BLaER1 treated with 17β-estradiol and CSF1 and Interleukin-3, amounts not matched to agents 10 nM and 100 nM (cell line): ENCODE measurements around the gene SPTBN4.

Experiments
- H3K27ac ChIP-seq, 11 experiments: shearing (Covaris generic); formaldehyde crosslinking; 2 replicates each; pipeline ENCODE4 v1.8.1; 2022
- H3K27me3 ChIP-seq, 11 experiments: shearing (Covaris generic); formaldehyde crosslinking; 2 replicates each; pipeline ENCODE4 v1.8.1; 2022
- H3K36me3 ChIP-seq, 11 experiments: shearing (Covaris generic); formaldehyde crosslinking; 2 replicates each; pipeline ENCODE4 v1.8.1; 2022
- H3K4me1 ChIP-seq, 10 experiments: shearing (Covaris generic); formaldehyde crosslinking; 2 replicates each; pipeline ENCODE4 v1.8.1; 2022
- H3K4me2 ChIP-seq, 11 experiments: shearing (Covaris generic); formaldehyde crosslinking; 2 replicates each; pipeline ENCODE4 v1.8.1; 2022
- H3K4me3 ChIP-seq, 10 experiments: shearing (Covaris generic); formaldehyde crosslinking; 2 replicates each; pipeline ENCODE4 v1.8.1; 2022
- H3K9ac ChIP-seq, 11 experiments: shearing (Covaris generic); formaldehyde crosslinking; 2 replicates each; pipeline ENCODE4 v1.8.1; 2022
- H3K9me3 ChIP-seq, 11 experiments: shearing (Covaris generic); formaldehyde crosslinking; replicated peaks in 1 of 11; 2 replicates each; pipeline ENCODE4 v1.8.1; 2022
- H4K20me1 ChIP-seq, 11 experiments: shearing (Covaris generic); formaldehyde crosslinking; 2 replicates each; pipeline ENCODE4 v1.8.1; 2022
- Cebpa-rat ChIP-seq, 11 experiments: shearing (Covaris generic); IDR thresholded peaks; 2 replicates each; pipeline ENCODE4 v1.8.1; 2022

Gene SPTBN4

GRCh38 chr19:40582467-40582866 lies 115.7 kb downstream of the SPTBN4 start:
- Histone ChIP-seq H3K27ac (peak overlapping the region in 10 of 11 experiments; percentile 28 to 97 (median 89); a peak in 19 of 22 replicates), H3K9me3 (no peaks in the 10 kb centered on the region), H3K27me3 (no peaks in the 10 kb centered on the region), H4K20me1 (peaks cover 0 to 7% (median 0%) of the 10 kb centered on the region in 11 experiments; a peak in 2 of 22 replicates), H3K4me2 (peak overlapping the region; percentile 58 to 99 (median 97)), H3K4me1 (peaks cover 85 to 100% (median 99%) of the 10 kb centered on the region in 10 experiments), H3K9ac (peak overlapping the region; percentile 45 to 85 (median 79); a peak in 20 of 22 replicates), H3K36me3 (peaks cover 63 to 94% (median 76%) of the 10 kb centered on the region in 11 experiments), H3K4me3 (peak overlapping the region in 5 of 10 experiments; percentile 33 to 68 (median 51); a peak in 10 of 20 replicates)
- no peak for TF ChIP-seq Cebpa-rat (IDR thresholded peaks at IDR 0.05)

DNA sequence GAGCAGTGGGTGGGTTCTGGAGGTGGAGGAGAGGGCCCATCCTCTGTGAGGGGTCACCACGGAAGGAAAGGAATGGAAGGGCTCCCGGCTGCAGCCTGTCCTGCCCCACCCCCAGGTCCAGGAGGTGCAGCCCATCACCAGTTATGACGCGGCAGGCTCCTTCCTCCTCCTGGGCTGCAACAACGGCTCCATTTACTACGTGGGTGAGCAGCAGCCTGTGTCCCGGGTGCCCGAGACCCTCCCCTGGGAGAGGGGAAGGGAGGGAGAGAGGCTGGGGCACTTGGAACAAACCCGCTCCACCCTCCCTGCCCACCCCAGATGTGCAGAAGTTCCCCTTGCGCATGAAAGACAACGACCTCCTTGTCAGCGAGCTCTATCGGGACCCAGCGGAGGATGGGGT lies 116.5 kb downstream of the SPTBN4 start:
- Histone ChIP-seq H3K4me3 (peak overlapping the region in 8 of 10 experiments; percentile 10 to 68 (median 41); a peak in 13 of 20 replicates), H4K20me1 (peaks cover 0 to 7% (median 0%) of the 10 kb centered on the region in 11 experiments; a peak in 5 of 22 replicates), H3K27ac (peak overlapping the region in 9 of 11 experiments; percentile 82 to 97 (median 90); a peak in 18 of 22 replicates), H3K4me1 (peaks cover 77 to 100% (median 96%) of the 10 kb centered on the region in 10 experiments), H3K4me2 (peak overlapping the region; percentile 58 to 99 (median 97)), H3K9ac (peak overlapping the region; percentile 45 to 85 (median 79); a peak in 19 of 22 replicates), H3K9me3 (no peaks in the 10 kb centered on the region), H3K27me3 (no peaks in the 10 kb centered on the region), H3K36me3 (peaks cover 69 to 95% (median 79%) of the 10 kb centered on the region in 11 experiments)
- no peak for TF ChIP-seq Cebpa-rat (IDR thresholded peaks at IDR 0.05)

DNA sequence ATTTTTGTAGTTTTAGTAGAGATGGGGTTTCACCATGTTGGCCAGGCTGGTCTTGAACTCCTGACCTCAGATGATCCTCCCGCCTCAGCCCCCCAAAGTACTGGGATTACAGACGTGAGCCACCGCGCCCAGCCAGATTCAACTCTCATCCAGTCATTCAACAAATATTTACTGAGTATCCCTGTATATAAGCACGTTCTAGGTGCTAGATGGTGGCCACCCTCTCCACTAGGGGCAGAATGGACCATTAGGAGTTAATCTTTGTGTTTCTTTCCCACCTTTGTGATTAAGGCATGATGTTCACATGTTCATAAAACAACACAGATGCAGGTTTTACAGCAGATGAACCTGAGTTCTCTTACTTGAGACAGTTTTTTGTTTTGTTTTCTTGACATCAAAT lies 117.2 kb downstream of the SPTBN4 start:
- H3K4me3 ChIP-seq: peak overlapping the region in 5 of 10 experiments; percentile 33 to 68 (median 51); a peak in 6 of 20 replicates
- H3K27me3 ChIP-seq: no peaks in the 10 kb centered on the region
- no peak for TF ChIP-seq Cebpa-rat (IDR thresholded peaks at IDR 0.05)
- peak overlapping the region in 10 of 11 experiments; percentile 87 to 99 (median 97); a peak in 20 of 22 replicates for H3K4me2 ChIP-seq
- peak overlapping the region in 9 of 11 experiments; percentile 82 to 97 (median 90); a peak in 16 of 22 replicates for H3K27ac ChIP-seq
- H3K36me3 ChIP-seq: peaks cover 72 to 95% (median 85%) of the 10 kb centered on the region in 11 experiments
- H4K20me1 ChIP-seq: peaks cover 0 to 10% (median 3%) of the 10 kb centered on the region in 11 experiments; a peak in 6 of 22 replicates
- H3K9ac ChIP-seq: peak overlapping the region in 9 of 11 experiments; percentile 51 to 85 (median 80); a peak in 14 of 22 replicates
- peaks cover 70 to 100% (median 91%) of the 10 kb centered on the region in 10 experiments for H3K4me1 ChIP-seq
- no peaks in the 10 kb centered on the region for H3K9me3 ChIP-seq

DNA sequence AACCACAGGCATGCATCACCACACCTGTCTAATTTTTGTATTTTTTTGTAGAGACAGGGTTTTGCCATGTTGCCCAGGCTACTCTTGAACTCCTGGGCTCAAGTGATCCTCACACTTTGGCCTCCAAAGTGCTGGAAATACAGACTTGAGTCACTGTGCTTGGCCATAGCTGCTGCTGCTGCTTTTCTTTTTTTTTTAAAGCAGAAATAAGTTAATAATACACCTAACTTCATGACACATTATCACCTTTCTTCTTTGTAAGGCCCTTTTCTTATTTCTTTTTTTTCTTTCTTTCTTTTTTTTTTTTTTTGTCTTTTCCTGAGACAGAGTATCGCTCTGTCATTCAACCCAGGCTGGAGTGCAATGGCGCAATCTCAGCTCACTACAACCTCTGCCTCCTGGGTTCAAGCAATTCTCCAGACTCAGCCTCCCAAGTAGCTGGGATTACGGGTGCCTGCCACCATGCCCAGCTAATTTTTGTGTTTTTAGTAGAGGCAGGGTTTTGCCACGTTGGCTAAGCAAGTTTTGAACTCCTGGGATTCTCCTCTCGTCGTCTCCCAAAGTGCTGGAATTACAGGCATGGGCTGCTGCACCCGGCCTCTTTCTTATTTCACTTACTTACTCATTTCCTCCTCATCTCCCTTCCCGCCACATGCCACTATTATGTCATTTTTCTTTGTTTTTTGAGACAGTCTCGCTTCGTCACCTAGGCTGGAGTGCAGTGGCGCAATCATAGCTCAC lies 118.6 kb downstream of the SPTBN4 start:
- peak overlapping the region in 10 of 11 experiments; percentile 33 to 97 (median 89); a peak in 20 of 22 replicates for H3K27ac ChIP-seq
- no peaks in the 10 kb centered on the region for H3K9me3 ChIP-seq
- no peaks in the 10 kb centered on the region for H3K27me3 ChIP-seq
- peaks cover 56 to 91% (median 77%) of the 10 kb centered on the region in 10 experiments for H3K4me1 ChIP-seq
- peak overlapping the region; percentile 3 to 85 (median 45); a peak in 17 of 22 replicates for H3K9ac ChIP-seq
- H3K4me3 ChIP-seq: peak overlapping the region in 3 of 10 experiments; percentile 17 to 51 (median 19); a peak in 3 of 20 replicates
- peak overlapping the region; percentile 69 to 99 (median 97); a peak in 21 of 22 replicates for H3K4me2 ChIP-seq
- peaks cover 77 to 96% (median 89%) of the 10 kb centered on the region in 11 experiments for H3K36me3 ChIP-seq
- TF ChIP-seq Cebpa-rat (IDR thresholded peaks at IDR 0.05): peak in 9 of 11 experiments; percentile 45 to 84 (median 79); a peak in 15 of 22 replicates
- H4K20me1 ChIP-seq: peaks cover 0 to 19% (median 4%) of the 10 kb centered on the region in 11 experiments; a peak in 8 of 22 replicates

DNA sequence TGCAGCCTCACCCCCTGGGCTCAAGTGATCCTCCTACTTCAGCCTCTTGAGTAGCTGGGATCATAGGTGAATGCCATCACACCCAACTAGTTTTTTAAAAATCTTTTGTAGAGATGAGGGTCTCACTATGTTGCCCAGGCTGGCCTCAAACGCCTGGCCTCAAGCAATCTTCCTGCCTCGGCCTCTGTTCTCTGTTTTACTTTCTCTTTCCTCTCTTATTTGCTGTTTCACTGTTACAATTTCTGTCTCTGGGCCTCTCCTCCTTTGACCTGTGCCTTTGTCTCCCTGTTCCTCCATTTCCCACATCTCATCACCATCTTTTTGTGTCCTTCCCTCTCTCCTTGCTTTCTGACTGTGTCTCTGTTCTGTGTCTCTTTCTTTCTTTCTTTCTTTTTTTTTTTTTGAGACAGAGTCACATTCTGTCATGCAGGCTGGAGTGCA lies 119.2 kb downstream of the SPTBN4 start:
- Histone ChIP-seq H3K27ac (peak overlapping the region in 10 of 11 experiments; percentile 33 to 97 (median 89); a peak in 20 of 22 replicates), H3K9me3 (no peaks in the 10 kb centered on the region), H3K27me3 (no peaks in the 10 kb centered on the region), H3K4me2 (peak overlapping the region; percentile 69 to 99 (median 97); a peak in 21 of 22 replicates), H4K20me1 (peaks cover 0 to 25% (median 4%) of the 10 kb centered on the region in 11 experiments; a peak in 7 of 22 replicates), H3K9ac (peak overlapping the region in 9 of 11 experiments; percentile 31 to 85 (median 54); a peak in 15 of 22 replicates), H3K36me3 (peaks cover 77 to 96% (median 89%) of the 10 kb centered on the region in 11 experiments), H3K4me3 (peak overlapping the region in 4 of 10 experiments; percentile 17 to 51 (median 19); a peak in 4 of 20 replicates), H3K4me1 (peaks cover 50 to 85% (median 71%) of the 10 kb centered on the region in 10 experiments)
- TF ChIP-seq Cebpa-rat (IDR thresholded peaks at IDR 0.05): no peak; a peak in 1 of 22 replicates

- H3K9me3 ChIP-seq: no peaks in the 10 kb centered on the region
- H3K4me2 ChIP-seq: peak overlapping the region in 8 of 11 experiments; percentile 91 to 99 (median 97); a peak in 15 of 22 replicates
- no peaks in the 10 kb centered on the region for H3K27me3 ChIP-seq
- peak overlapping the region in 9 of 11 experiments; percentile 69 to 97 (median 90); a peak in 17 of 22 replicates for H3K27ac ChIP-seq
- TF ChIP-seq Cebpa-rat (IDR thresholded peaks at IDR 0.05): no peak
- H3K4me3 ChIP-seq: peak overlapping the region in 1 of 10 experiments; percentile 51; a peak in 1 of 20 replicates
- peaks cover 75 to 96% (median 89%) of the 10 kb centered on the region in 11 experiments for H3K36me3 ChIP-seq
- peaks cover 0 to 28% (median 4%) of the 10 kb centered on the region in 11 experiments; a peak in 9 of 22 replicates for H4K20me1 ChIP-seq
- H3K4me1 ChIP-seq: peaks cover 45 to 79% (median 65%) of the 10 kb centered on the region in 10 experiments
- H3K9ac ChIP-seq: peak overlapping the region in 9 of 11 experiments; percentile 7 to 85 (median 54); a peak in 11 of 22 replicates
These were observed 119.8 kb downstream of the SPTBN4 start for GRCh38 chr19:40586611-40587010.

GRCh38 chr19:40588110-40588854 lies 121.5 kb downstream of the SPTBN4 start:
- Histone ChIP-seq H3K9me3 (no peaks in the 10 kb centered on the region), H3K27ac (peak overlapping the region in 6 of 11 experiments; percentile 22 to 95 (median 38); a peak in 9 of 22 replicates), H3K9ac (peak overlapping the region in 2 of 11 experiments; percentile 10 to 11; a peak in 2 of 22 replicates), H3K36me3 (peaks cover 60 to 91% (median 78%) of the 10 kb centered on the region in 11 experiments), H4K20me1 (peaks cover 0 to 28% (median 4%) of the 10 kb centered on the region in 11 experiments; a peak in 9 of 22 replicates), H3K4me1 (peaks cover 29 to 77% (median 55%) of the 10 kb centered on the region in 10 experiments), H3K27me3 (no peaks in the 10 kb centered on the region), H3K4me2 (peak overlapping the region in 3 of 11 experiments; percentile 97 to 99 (median 97); a peak in 5 of 22 replicates), H3K4me3 (no peak overlapping the region)
- no peak for TF ChIP-seq Cebpa-rat (IDR thresholded peaks at IDR 0.05)
